BLaER1 treated with 17β-estradiol and CSF1 and Interleukin-3, amounts not matched to agents 10 nM and 100 nM (cell line): Measurements from ENCODE around the gene SLC22A3.

ENCODE experiments used
- H3K27ac ChIP-seq, 11 experiments: shearing (Covaris generic); formaldehyde crosslinking; 2 replicates each; pipeline ENCODE4 v1.8.1; 2022
- H3K27me3 ChIP-seq, 11 experiments: shearing (Covaris generic); formaldehyde crosslinking; 2 replicates each; pipeline ENCODE4 v1.8.1; 2022
- H3K36me3 ChIP-seq, 11 experiments: shearing (Covaris generic); formaldehyde crosslinking; 2 replicates each; pipeline ENCODE4 v1.8.1; 2022
- H3K4me1 ChIP-seq, 10 experiments: shearing (Covaris generic); formaldehyde crosslinking; 2 replicates each; pipeline ENCODE4 v1.8.1; 2022
- H3K4me2 ChIP-seq, 11 experiments: shearing (Covaris generic); formaldehyde crosslinking; 2 replicates each; pipeline ENCODE4 v1.8.1; 2022
- H3K4me3 ChIP-seq, 10 experiments: shearing (Covaris generic); formaldehyde crosslinking; 2 replicates each; pipeline ENCODE4 v1.8.1; 2022
- H3K9ac ChIP-seq, 11 experiments: shearing (Covaris generic); formaldehyde crosslinking; 2 replicates each; pipeline ENCODE4 v1.8.1; 2022
- H3K9me3 ChIP-seq, 11 experiments: shearing (Covaris generic); formaldehyde crosslinking; replicated peaks in 1 of 11; 2 replicates each; pipeline ENCODE4 v1.8.1; 2022
- H4K20me1 ChIP-seq, 11 experiments: shearing (Covaris generic); formaldehyde crosslinking; 2 replicates each; pipeline ENCODE4 v1.8.1; 2022
- Cebpa-rat ChIP-seq, 11 experiments: shearing (Covaris generic); IDR thresholded peaks; 2 replicates each; pipeline ENCODE4 v1.8.1; 2022

SLC22A3 gene

GRCh38 chr6:160349020-160349441 is 853 bp downstream of the SLC22A3 start:
- Histone ChIP-seq H3K27ac (no peak overlapping the region), H4K20me1 (no peaks in the 10 kb centered on the region), H3K27me3 (no peaks in the 10 kb centered on the region), H3K4me3 (no peak overlapping the region), H3K36me3 (no peaks in the 10 kb centered on the region), H3K9me3 (peaks cover 23 to 30% (median 28%) of the 10 kb centered on the region in 11 experiments), H3K4me1 (no peaks in the 10 kb centered on the region), H3K4me2 (no peak overlapping the region), H3K9ac (no peak overlapping the region)
- no peak for TF ChIP-seq Cebpa-rat (IDR thresholded peaks at IDR 0.05)

- H4K20me1 ChIP-seq, result no peaks in the 10 kb centered on the region
- no peak overlapping the region for H3K9ac ChIP-seq
- H3K4me2 ChIP-seq, result no peak overlapping the region
- H3K4me1 ChIP-seq, result peaks cover 0 to 5% (median under 1%) of the 10 kb centered on the region in 10 experiments; a peak in 8 of 20 replicates
- no peak for TF ChIP-seq Cebpa-rat (IDR thresholded peaks at IDR 0.05)
- H3K36me3 ChIP-seq, result no peaks in the 10 kb centered on the region
- H3K27ac ChIP-seq, result no peak overlapping the region
- H3K27me3 ChIP-seq, result no peaks in the 10 kb centered on the region
- peaks cover 23 to 30% (median 28%) of the 10 kb centered on the region in 11 experiments for H3K9me3 ChIP-seq
- H3K4me3 ChIP-seq, result no peak overlapping the region
Observed at GRCh38 chr6:160349814-160350350, 1.7 kb downstream of the SLC22A3 start.

- H3K27me3 ChIP-seq, result no peaks in the 10 kb centered on the region
- no peaks in the 10 kb centered on the region for H3K36me3 ChIP-seq
Observed at GRCh38 chr6:160353950-160354496, 5.8 kb downstream of the SLC22A3 start.

GRCh38 chr6:160355001-160355400 is 6.8 kb downstream of the SLC22A3 start:
- H3K9me3 ChIP-seq, result no peaks in the 10 kb centered on the region
- H3K27me3 ChIP-seq, result no peaks in the 10 kb centered on the region
- no peak overlapping the region for H3K27ac ChIP-seq
- 0 out of 22 replicates have a peak overlapping the region, but pooled peaks of 1 of the 11 experiments have one; percentile 12 for H3K9ac ChIP-seq
- H3K36me3 ChIP-seq, result no peaks in the 10 kb centered on the region
- H3K4me1 ChIP-seq, result peaks cover 0 to 9% (median 2%) of the 10 kb centered on the region in 10 experiments; a peak in 8 of 20 replicates
- no peaks in the 10 kb centered on the region for H4K20me1 ChIP-seq
- no peak; a peak in 1 of 22 replicates for TF ChIP-seq Cebpa-rat (IDR thresholded peaks at IDR 0.05)
- H3K4me2 ChIP-seq, result peak overlapping the region in 4 of 11 experiments; percentile 4 to 48 (median 34); a peak in 6 of 22 replicates
- no peak overlapping the region for H3K4me3 ChIP-seq

More at GRCh38 chr6:160353950-160354496, 5.8 kb downstream of the SLC22A3 start:
- no peaks in the 10 kb centered on the region for H4K20me1 ChIP-seq
- H3K4me2 ChIP-seq, result peak overlapping the region in 1 of 11 experiments; percentile 48; a peak in 1 of 22 replicates
- no peak overlapping the region for H3K4me3 ChIP-seq
- H3K27ac ChIP-seq, result no peak overlapping the region
- no peak overlapping the region for H3K9ac ChIP-seq
- TF ChIP-seq Cebpa-rat (IDR thresholded peaks at IDR 0.05), result no peak
- peaks cover 1 to 6% (median 5%) of the 10 kb centered on the region in 11 experiments; a peak in 21 of 22 replicates for H3K9me3 ChIP-seq
- peaks cover 0 to 9% (median 2%) of the 10 kb centered on the region in 10 experiments; a peak in 8 of 20 replicates for H3K4me1 ChIP-seq

- Histone ChIP-seq H3K36me3 (no peaks in the 10 kb centered on the region), H3K4me2 (no peak overlapping the region), H3K9ac (no peak overlapping the region), H3K4me1 (peaks cover 0 to 9% (median 2%) of the 10 kb centered on the region in 10 experiments; a peak in 8 of 20 replicates), H3K27ac (no peak overlapping the region), H4K20me1 (no peaks in the 10 kb centered on the region), H3K27me3 (no peaks in the 10 kb centered on the region), H3K4me3 (no peak overlapping the region), H3K9me3 (no peaks in the 10 kb centered on the region)
- TF ChIP-seq Cebpa-rat (IDR thresholded peaks at IDR 0.05), result no peak
Observed at GRCh38 chr6:160356074-160356744, 8.0 kb downstream of the SLC22A3 start.

GRCh38 chr6:160357088-160357487 is 8.9 kb downstream of the SLC22A3 start:
- Histone ChIP-seq H3K9me3 (no peaks in the 10 kb centered on the region), H3K36me3 (no peaks in the 10 kb centered on the region), H3K27ac (no peak overlapping the region), H3K4me1 (peaks cover 0 to 9% (median 2%) of the 10 kb centered on the region in 10 experiments; a peak in 8 of 20 replicates), H3K4me3 (no peak overlapping the region), H4K20me1 (no peaks in the 10 kb centered on the region), H3K4me2 (no peak overlapping the region), H3K9ac (no peak overlapping the region), H3K27me3 (no peaks in the 10 kb centered on the region)
- TF ChIP-seq Cebpa-rat (IDR thresholded peaks at IDR 0.05), result no peak

GRCh38 chr6:160358225-160359119 is 10.3 kb downstream of the SLC22A3 start:
- no peaks in the 10 kb centered on the region for H3K36me3 ChIP-seq
- H3K4me3 ChIP-seq, result no peak overlapping the region
- H4K20me1 ChIP-seq, result no peaks in the 10 kb centered on the region
- H3K9me3 ChIP-seq, result peaks cover 0 to 6% (median 0%) of the 10 kb centered on the region in 11 experiments; a peak in 1 of 22 replicates
- no peak overlapping the region for H3K4me2 ChIP-seq
- TF ChIP-seq Cebpa-rat (IDR thresholded peaks at IDR 0.05), result no peak
- peaks cover 0 to 9% (median 2%) of the 10 kb centered on the region in 10 experiments; a peak in 8 of 20 replicates for H3K4me1 ChIP-seq
- no peak overlapping the region for H3K9ac ChIP-seq
- no peak overlapping the region for H3K27ac ChIP-seq
- no peaks in the 10 kb centered on the region for H3K27me3 ChIP-seq

GRCh38 chr6:160360955-160361354 is 12.8 kb downstream of the SLC22A3 start:
- Histone ChIP-seq H3K4me1 (no peaks in the 10 kb centered on the region), H3K4me2 (no peak overlapping the region), H4K20me1 (no peaks in the 10 kb centered on the region), H3K9ac (no peak overlapping the region), H3K27me3 (no peaks in the 10 kb centered on the region), H3K9me3 (peaks cover 0 to 8% (median 0%) of the 10 kb centered on the region in 11 experiments; a peak in 2 of 22 replicates), H3K27ac (no peak overlapping the region), H3K4me3 (no peak overlapping the region), H3K36me3 (no peaks in the 10 kb centered on the region)
- no peak for TF ChIP-seq Cebpa-rat (IDR thresholded peaks at IDR 0.05)
